GM18520 (cell line): ENCODE data around the gene SLC38A11.

Source experiments
- ATAC-seq: cut with Tn5 transposase; IDR thresholded peaks from one replicate; pipeline ENCODE4 v1.9.1; 2021; ENCODE audit not compliant: unreplicated experiment

The SLC38A11 gene

DNA sequence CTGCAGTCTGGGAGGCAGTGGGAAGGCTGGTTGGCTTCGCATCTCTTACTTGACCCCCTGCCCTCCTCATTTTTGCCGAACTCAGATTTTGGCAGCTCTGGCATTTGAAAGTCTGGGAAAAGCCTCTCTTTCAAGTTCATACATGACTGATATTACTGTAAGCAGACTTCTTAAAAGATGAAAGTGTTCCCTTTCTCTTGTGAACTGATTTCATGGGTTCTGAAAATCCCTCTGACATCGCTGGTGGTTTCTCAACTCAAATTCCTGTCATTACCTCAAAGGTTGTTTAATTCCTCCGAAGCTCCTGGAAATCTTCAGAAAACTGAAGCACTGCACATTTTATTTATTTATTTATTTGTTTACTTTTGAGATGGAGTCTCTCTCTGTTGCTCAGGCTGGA, 16.9 kb upstream of the SLC38A11 start:
- ATAC-seq: no peak

DNA sequence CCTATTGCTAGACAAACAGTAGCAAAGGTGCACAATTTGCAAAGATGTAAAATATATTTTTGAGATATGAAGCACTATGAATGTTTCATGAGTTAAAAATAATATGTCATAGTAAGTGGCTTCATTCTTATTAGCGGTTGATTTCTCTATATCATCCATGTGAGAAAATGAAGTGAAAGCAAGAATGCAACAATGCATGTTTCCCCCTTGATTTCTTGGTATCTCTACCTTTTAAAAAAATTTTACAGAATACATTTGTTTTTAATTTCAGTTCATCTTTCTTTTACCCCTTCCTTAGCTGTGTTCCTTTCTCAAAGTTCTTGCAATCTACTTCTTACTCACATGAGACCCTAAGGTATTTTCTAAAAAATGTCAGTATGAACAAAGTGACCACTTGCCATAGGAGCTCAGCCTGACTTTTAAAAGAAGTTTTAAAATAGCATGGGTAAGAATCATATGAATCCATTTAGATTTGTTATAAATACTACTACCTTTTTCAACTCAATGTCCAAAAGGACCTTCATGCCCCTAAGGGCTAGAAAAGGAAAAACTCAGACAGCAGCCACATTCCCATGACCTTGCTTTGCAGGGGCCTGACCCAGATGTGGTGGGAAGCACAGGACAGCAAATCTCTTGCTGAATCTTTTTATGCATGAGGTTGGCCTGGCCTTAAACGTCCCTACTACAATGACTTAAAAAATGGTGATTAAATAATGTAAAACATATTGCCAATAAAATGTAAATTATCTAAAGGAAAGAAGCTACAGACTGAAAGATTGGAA, 14.8 kb upstream of the SLC38A11 start:
- ATAC-seq: no peak

GRCh38 chr2:164967781-164968228, 12.5 kb upstream of the SLC38A11 start:
- ATAC-seq: no peak

DNA sequence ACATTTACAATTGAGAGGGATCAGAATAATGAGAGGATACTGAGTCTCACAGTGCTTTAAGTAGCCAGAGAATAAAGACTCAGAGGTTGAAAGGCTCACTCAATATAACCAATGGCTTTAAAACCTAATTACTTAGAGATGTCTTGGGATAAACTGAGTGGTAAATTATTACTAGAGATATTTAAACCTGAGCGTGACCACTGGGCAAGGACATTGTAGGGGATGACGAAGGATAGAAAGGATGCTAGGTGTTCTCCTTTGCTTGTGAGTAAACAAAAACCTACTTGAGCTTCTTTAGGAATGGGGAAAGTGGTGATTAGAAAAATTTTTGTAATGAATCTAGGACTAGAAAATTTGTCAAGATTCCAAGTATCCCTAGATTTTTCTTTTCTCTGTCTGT, 12.0 kb upstream of the SLC38A11 start:
- no peak for ATAC-seq

GRCh38 chr2:164964700-164965099, 9.4 kb upstream of the SLC38A11 start:
- no peak for ATAC-seq

DNA sequence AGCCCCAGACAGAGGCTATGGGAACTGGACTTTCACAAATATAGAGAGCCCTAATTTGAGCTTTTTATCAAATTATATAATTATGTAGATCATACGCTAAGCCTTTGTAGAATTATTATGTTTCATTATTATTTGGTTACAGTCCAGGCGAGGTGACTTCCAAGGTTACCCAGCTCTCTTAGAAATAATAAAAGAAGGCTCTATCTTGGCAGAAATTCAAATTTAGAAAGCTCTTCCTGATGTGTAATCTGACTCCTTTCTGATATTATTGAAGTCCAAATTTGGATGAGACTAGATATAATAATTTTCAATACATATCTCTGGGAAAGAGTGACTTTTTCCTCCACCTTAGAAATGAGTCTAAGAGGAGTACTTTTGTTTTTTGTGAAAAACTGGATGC, 4.8 kb upstream of the SLC38A11 start:
- no peak for ATAC-seq

GRCh38 chr2:164954186-164954585, 1.1 kb downstream of the SLC38A11 start:
- ATAC-seq: no peak

GRCh38 chr2:164953279-164953678, 2.0 kb downstream of the SLC38A11 start:
- no peak for ATAC-seq

DNA sequence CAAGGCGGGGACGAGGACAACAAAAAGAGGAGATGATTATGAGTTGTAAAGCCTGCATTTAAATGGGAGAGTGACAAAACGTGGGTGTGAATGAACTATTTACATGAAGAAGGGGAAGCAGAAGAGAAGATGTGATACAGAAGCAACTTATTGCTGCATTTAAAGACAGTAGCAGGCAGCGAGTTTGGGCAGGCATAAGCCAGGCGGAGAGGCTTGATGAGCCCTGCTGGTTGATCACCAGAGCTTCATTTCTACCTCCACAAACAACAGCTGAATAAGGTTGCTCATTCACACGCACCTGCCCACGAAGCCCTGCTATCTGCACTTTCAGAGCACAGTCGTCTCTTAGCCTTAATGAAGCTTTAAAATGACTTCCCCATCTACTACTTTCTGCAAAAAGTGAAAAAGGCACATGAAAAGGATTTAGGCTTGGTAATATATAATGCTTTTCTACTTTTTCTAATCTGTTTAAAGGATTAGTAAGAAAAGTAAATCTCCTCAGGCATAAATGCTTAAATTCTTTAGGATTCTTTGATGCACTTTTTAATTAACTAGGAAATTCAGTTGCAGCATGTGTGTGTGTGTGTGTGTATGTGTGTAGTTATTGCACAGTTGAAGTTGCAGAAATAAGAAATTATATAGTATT, 3.1 kb downstream of the SLC38A11 start:
- ATAC-seq: no peak

GRCh38 chr2:164948540-164948939, 6.8 kb downstream of the SLC38A11 start:
- ATAC-seq: no peak

- ATAC-seq: no peak
Measured at GRCh38 chr2:164947281-164947680, 8.0 kb downstream of the SLC38A11 start.

- ATAC-seq: no peak
Measured at GRCh38 chr2:164943289-164943688, 12.0 kb downstream of the SLC38A11 start.

DNA sequence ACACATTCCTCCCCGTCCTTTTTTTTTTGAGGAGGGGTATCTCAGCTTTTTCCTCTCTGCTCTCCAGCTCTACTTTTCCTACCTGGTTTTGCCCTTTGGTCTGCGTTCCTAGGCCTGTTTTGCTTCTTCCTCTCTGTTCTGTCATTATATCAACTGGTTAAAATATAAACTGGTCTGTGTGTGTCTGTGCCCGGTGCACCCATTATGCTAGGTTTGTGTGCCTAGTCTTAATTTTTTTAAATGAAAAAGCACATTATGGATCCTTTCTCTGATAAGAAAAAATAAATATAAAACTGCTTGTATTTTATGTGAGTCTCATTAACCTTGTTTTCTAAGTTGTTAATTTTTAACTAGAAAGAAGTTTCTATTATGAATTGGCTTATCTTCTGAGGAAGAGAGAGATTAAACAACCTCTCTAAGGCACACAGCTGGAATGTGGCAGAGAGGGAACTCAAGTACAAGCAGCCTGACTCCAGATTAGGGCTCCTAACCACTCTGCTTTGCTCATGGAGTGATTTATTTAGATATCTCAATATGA, 17.4 kb downstream of the SLC38A11 start:
- no peak for ATAC-seq

DNA sequence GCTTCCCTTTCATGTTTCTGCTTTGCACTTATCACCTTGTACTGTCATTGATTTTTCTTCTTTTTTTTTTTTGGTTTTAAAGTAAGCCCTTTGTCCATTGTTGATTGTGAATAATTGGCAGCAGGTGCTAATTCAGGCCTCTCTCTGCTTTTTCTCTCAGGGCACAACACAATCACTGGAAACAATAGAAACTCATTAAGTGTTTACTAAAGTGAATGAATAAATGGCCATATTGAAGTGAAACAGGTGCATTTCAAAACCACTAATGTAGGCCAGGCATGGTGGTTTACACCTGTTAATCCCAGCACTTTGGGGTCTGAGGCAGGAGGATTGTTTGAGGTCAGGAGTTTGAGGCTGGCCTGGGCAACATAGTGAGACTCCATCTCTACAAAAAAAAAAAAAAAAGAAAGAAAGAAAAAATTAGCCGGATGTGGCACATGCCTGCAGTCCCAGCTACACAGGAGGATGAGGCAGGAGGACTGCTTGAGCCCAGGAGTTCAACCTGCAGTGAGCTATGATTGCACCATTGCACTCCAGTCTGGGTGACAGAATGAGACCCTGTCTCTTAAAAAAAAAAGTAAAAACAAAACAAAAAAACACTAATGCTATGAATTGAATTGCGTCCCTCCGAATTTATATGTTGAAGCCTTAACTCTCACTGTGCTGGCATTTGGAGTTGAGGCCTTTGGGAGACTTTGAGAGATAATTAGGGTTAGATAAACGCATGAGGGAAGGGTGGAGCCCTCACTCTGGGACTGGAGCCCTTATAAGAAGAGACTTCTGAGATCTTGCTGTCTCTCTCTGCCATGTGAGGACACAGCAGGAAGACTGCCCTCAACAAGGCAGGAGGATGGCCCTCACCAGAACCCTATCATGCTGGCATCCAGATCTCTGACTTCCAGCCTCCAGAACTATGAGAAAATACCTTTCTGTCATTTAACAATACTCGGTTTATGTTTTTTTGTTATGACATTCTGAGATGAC, 19.9 kb downstream of the SLC38A11 start:
- no peak for ATAC-seq

DNA sequence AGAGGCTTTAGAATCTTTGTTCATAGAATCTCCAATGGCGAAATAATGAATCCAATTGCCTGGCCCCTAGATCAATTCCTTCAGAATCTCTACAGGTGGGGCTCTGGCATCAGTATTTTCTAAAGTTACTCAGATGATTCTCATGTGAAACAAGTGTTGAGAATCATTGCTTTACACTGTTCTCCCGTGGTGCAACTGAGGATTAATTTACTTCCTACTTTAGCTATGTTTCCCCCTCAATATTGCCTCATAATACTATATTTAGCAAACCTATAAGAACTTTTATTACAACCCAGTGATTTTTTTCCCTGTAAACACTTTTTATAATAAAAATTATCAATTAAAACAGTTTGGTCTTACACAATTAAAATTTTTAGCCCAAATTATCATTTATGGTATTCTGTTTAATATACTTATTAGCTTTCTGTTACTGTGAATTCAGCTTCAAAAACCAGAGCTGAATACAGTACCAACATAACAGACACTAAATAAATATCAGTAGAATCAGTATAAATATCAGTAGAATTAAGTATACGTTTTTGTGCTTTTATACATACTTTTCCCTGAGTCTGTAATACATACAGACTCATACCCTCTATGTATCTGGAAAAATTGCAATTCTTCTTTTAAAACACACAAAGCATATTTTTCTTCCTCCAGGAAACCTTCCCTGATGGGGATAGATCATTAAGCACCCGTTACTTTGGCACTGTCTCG, 20.8 kb downstream of the SLC38A11 start:
- ATAC-seq: no peak

GRCh38 chr2:164933671-164934189, 21.6 kb downstream of the SLC38A11 start:
- ATAC-seq: no peak

DNA sequence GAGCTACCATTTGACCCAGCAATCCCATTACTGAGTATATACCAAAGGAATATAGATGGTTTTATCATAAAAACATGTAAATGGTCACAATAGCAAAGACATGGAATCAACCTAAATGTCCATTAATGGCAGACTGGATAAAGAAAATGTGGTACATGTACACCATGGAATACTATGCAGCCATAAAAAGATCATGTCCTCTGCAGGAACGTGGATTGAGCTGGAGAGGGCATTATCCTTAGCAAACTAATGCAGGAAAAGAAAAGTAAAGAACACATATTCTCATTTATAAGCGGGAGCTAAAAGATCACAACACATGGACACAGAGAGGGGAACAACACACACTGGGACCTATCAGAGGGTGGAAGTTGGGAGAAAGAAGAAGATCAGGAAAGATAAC, 22.9 kb downstream of the SLC38A11 start:
- no peak for ATAC-seq

DNA sequence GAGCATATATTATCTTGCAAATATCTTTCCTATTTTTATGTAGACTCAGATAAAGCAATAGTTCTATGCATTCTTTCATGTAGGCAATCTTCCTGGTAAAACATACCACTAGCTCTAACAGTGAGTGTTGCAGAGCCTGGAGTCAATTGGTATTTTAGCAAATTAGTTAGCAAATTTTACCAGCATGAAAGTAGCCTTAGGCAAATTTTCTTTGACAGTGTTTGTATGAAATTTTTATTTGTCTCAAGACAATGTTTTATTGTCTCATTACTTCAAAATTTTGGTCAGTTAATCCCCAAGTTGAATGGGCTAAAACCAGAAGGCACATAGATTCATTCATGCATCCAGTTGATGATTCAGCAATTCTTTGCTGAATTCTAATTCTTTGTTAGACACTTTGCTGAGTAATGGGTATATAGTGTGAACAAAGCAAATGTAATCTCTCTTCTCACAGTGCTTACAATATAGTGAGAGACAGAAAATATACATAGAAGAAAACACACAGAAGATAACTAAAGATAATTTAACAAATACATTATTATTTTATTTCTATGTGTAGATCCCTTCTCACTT, 27.1 kb downstream of the SLC38A11 start:
- ATAC-seq: no peak

DNA sequence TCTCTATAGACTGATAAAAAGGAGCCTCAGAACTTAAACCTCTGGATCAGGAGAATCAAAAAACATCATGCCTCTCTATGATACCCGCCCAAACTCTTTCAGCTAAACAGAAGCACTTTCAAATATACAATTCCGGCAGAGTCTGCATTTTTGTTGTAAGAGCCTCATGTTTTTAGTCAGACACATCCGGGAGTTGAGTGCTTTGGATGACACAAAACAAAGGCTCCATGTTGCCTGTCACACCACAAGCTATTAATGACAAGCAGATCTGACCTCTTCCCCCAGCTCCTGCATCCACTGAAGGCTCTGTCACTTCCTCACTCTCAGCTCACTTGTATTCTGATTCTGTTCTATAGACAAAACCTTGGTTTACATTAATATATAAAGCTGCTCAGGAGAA, 33.2 kb downstream of the SLC38A11 start:
- no peak for ATAC-seq

DNA sequence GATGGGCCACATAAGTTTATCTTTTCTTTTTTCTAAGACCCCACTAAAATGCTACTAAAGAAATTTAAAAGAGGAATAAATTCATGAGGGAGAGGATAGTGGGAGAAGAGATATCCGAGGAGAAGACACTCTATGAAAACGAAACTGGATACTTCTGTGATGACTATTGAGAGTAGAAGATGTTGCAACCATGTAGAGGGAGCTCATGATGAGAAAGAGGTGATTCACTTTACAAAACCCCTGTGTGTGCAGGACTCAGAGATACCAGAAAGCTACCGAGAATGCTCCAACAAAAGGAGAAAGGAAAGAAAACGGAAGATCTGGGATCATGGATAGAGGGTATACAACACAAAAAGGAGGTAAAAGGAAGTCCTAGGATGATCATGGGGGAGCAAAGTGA, 34.9 kb downstream of the SLC38A11 start:
- ATAC-seq: no peak
